GM21723 (cell line): ENCODE results near the gene ATIC.

Experiments
- ATAC-seq: cut with Tn5 transposase; IDR thresholded peaks from one replicate; pipeline ENCODE4 v1.9.1; 2021; ENCODE audit warnings: mild to moderate bottlenecking, moderate library complexity; ENCODE audit not compliant: unreplicated experiment

Gene ATIC

GRCh38 chr2:215374642-215375466 lies 63.0 kb downstream of the ATIC start:
- ATAC-seq, result no peak

- no peak for ATAC-seq
These were observed 63.6 kb downstream of the ATIC start for GRCh38 chr2:215375467-215375830.

- ATAC-seq, result no peak
These were observed 64.4 kb downstream of the ATIC start for GRCh38 chr2:215376103-215376780.

GRCh38 chr2:215377283-215377682 lies 65.4 kb downstream of the ATIC start:
- ATAC-seq, result no peak

- ATAC-seq, result no peak
These were observed 66.2 kb downstream of the ATIC start for GRCh38 chr2:215378045-215378444.

GRCh38 chr2:215379039-215379438 lies 67.2 kb downstream of the ATIC start:
- no peak for ATAC-seq

- no peak for ATAC-seq
These were observed 68.1 kb downstream of the ATIC start for GRCh38 chr2:215379948-215380347.

GRCh38 chr2:215380699-215381098 lies 68.8 kb downstream of the ATIC start:
- no peak for ATAC-seq

GRCh38 chr2:215382011-215382410 lies 70.2 kb downstream of the ATIC start:
- ATAC-seq, result no peak

GRCh38 chr2:215382480-215382879 lies 70.6 kb downstream of the ATIC start:
- no peak for ATAC-seq

GRCh38 chr2:215383652-215384279 lies 71.9 kb downstream of the ATIC start:
- no peak for ATAC-seq

- no peak for ATAC-seq
These were observed 72.9 kb downstream of the ATIC start for GRCh38 chr2:215384710-215385109.

GRCh38 chr2:215386566-215386965 lies 74.7 kb downstream of the ATIC start:
- no peak for ATAC-seq

- no peak for ATAC-seq
These were observed 76.3 kb downstream of the ATIC start for GRCh38 chr2:215388002-215388728.

GRCh38 chr2:215390550-215390913 lies 78.7 kb downstream of the ATIC start:
- ATAC-seq, result no peak

GRCh38 chr2:215391531-215391930 lies 79.7 kb downstream of the ATIC start:
- no peak for ATAC-seq

GRCh38 chr2:215392164-215392563 lies 80.3 kb downstream of the ATIC start:
- no peak for ATAC-seq

GRCh38 chr2:215392687-215393270 lies 80.9 kb downstream of the ATIC start:
- ATAC-seq, result no peak

- ATAC-seq, result no peak
These were observed 82.4 kb downstream of the ATIC start for GRCh38 chr2:215394102-215394805.

- no peak for ATAC-seq
These were observed 84.0 kb downstream of the ATIC start for GRCh38 chr2:215395687-215396460.
